Measurements from ENCODE around the gene KCNE5.
"Not testable (repeated sequence)": the region's sequence is repeated elsewhere in the genome, so short reads cannot be mapped to it uniquely, and the experiment has no call there.

Gene KCNE5

DNA sequence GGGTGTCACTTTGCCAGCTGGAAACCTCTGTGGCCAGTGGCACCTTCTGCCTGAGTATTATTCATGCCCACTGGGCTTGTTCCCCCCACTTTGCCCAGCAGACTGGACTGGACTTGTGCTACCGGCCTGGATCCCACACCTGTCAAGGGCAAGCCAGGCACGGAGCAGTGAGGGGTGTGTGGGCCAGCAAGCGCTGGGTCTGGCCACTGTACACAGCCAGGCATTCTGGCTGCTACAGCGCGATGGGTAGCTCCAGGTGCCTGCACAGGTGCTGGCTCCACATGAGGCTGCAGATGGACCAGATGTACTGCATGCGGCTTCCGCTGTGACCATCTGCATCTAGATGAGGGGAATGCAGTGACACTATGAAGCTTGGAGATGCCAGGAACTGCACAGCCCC lies 39.5 kb downstream of the KCNE5 start:
- DNase-seq (ENCODE audit: low read depth in 1 of 2, low spot score in 1 of 2): no peak
- no peak for TF ChIP-seq JUND (IDR thresholded peaks at IDR 0.05; ENCODE audit: low read depth)
- in situ Hi-C loops (cut with HindIII; ENCODE audit: low pct_unique_long_range_greater_than_20kb, low sequenced_read_pairs): no loop called here

DNA sequence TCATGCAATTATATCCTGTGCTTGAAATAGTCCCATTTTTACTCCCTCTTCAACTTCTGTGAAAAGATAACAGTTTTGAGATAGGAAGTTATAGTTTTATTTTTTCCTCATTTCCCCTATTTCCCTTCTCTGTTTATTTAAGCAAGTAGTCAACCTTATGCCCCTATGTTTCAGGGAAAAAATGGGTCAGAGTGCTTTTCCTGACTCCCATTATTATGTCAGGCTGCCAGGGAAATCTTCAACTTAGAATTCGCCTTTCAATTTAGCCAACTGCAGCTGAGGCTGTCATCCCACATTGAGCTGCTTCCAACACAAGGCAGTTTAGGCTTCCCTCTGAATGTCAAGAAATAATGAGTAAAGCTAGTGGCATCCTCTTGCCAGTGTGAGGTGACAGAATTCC lies 46.1 kb downstream of the KCNE5 start:
- DNase-seq (ENCODE audit: low read depth in 1 of 2, low spot score in 1 of 2): no peak
- no peak for TF ChIP-seq JUND (IDR thresholded peaks at IDR 0.05; ENCODE audit: low read depth)
- in situ Hi-C loops (cut with HindIII; ENCODE audit: low pct_unique_long_range_greater_than_20kb, low sequenced_read_pairs): no loop called here

DNA sequence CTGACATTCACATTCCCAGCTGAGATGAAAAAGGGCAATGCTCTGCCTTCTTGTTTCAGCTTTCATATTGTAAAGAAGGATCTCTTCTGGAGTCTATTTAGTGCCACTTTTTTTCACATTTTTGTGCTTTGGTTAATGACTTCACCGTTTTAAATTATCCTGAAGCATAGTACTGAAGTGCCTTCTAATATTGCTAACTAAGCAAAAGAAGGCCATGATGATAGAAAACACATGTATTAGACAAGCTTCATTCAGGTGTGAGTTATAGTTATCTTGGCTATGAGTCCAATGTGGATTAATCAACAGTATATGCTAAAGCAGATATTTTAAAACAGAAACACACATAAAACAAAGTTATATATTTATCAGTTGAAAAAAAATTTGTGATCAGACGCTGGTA lies 47.9 kb downstream of the KCNE5 start:
- in situ Hi-C loops (cut with HindIII; ENCODE audit: low pct_unique_long_range_greater_than_20kb, low sequenced_read_pairs): no loop called here
- no peak for TF ChIP-seq JUND (IDR thresholded peaks at IDR 0.05; ENCODE audit: low read depth)
- no peak for DNase-seq (ENCODE audit: low read depth in 1 of 2, low spot score in 1 of 2)

- in situ Hi-C loops (cut with HindIII; ENCODE audit: low pct_unique_long_range_greater_than_20kb, low sequenced_read_pairs); DNase-seq (ENCODE audit: low read depth in 1 of 2, low spot score in 1 of 2): not testable (repeated sequence)
Measured at GRCh38 chrX:109576083-109576482, 48.9 kb downstream of the KCNE5 start.

Measured in T47D (cell line).